Lung (tissue), 12 donors: ENCODE data around the gene CIB1. TPM values are rescaled to one million over a fixed set of nuclear protein-coding genes. Genes with fewer than 3 reads are reported as not detected.

Experiments used
- ATAC-seq: fragments of 200-7000 bp; cut with Tn5 transposase; one replicate; pipeline ENCODE4 v1.9.1; 2020; ENCODE audit warnings: moderate number of reproducible peaks; ENCODE audit not compliant: insufficient read depth, low FRiP score
- DNase-seq, 3 donors: peaks; one replicate each; pipeline ENCODE4 v3.0.0-alpha.2; 2013 to 2017
- H3K27ac ChIP-seq, 2 donors: one replicate each; pipeline ENCODE4 v1.5.1; 2013; ENCODE audit warnings: mild to moderate bottlenecking in 2 of 2, moderate library complexity in 2 of 2, control low read depth in 1 of 2, inconsistent platforms in 1 of 2, low read depth in 1 of 2, low read length in 1 of 2
- H3K27me3 ChIP-seq, 3 donors: one replicate each; pipeline ENCODE4 v1.5.1; 2013; ENCODE audit warnings: low read length in 2 of 3; ENCODE audit not compliant: control insufficient read depth in 3 of 3, insufficient read depth in 3 of 3
- H3K36me3 ChIP-seq, 4 donors: one replicate each; pipeline ENCODE4 v1.5.1; 2013; ENCODE audit warnings: low read length in 4 of 4, mild to moderate bottlenecking in 1 of 4, moderate library complexity in 1 of 4; ENCODE audit not compliant: control insufficient read depth in 4 of 4, insufficient read depth in 4 of 4
- H3K4me1 ChIP-seq, 5 donors: one replicate each; pipeline ENCODE4 v1.5.1; 2013; ENCODE audit warnings: low read length in 5 of 5, mild to moderate bottlenecking in 2 of 5, moderate library complexity in 1 of 5; ENCODE audit not compliant: control insufficient read depth in 5 of 5, insufficient read depth in 5 of 5
- H3K4me3 ChIP-seq: one replicate; pipeline ENCODE4 v1.5.1; 2013; ENCODE audit warnings: mild to moderate bottlenecking, control low read depth, moderate library complexity
- H3K9ac ChIP-seq, 2 donors: one replicate each; pipeline ENCODE4 v1.5.1; 2013; ENCODE audit warnings: low read length in 2 of 2, control low read depth in 1 of 2; ENCODE audit not compliant: insufficient read depth in 1 of 2
- H3K9me3 ChIP-seq, 4 donors: one replicate each; pipeline ENCODE4 v1.5.1; 2013; ENCODE audit warnings: low read length in 3 of 4, mild to moderate bottlenecking in 1 of 4, moderate library complexity in 1 of 4; ENCODE audit not compliant: control insufficient read depth in 4 of 4, insufficient read depth in 3 of 4
- whole genome bisulfite sequencing, 2 donors: extraction: QIAGEN DNeasy Blood & Tissue Kit; methylation state at CpG; one replicate each; pipeline ENCODE4 v1.1.7; 2013; 5-methylcytosine and 5-hydroxymethylcytosine counted together
- polyA plus RNA-seq, 2 donors: library from polyadenylated mRNA; stranded (reverse); fragments of 200-250 nt; gene quantifications; one replicate each; pipeline ENCODE4 v1.2.1, GENCODE V29; 2013
- total RNA-seq, 2 donors: library from RNA; depleted of rRNA in 1 of 2; stranded (reverse); fragments of >200 nt in 1 of 2; gene quantifications; one replicate each; pipeline ENCODE4 v1.2.1, GENCODE V29; 2014 to 2021
- TF ChIP-seq, protein P1 (sequence below): IDR thresholded peaks from 2 replicates; pipeline ENCODE4 v1.5.1; 2012; ENCODE audit warnings: mild to moderate bottlenecking; ENCODE audit errors: control extremely low read depth, extremely low read depth
- donor health status: control.
- donor health status: control.
- donor health status: Bipolar disorder and iron deficiency.
- donor health status: healthy.
- donor health status: DM: yes; HTN: yes; CAD: no.

Gene CIB1
- total and polyA plus RNA-seq, 4 donors = 38.2 to 189 (median 129) TPM

DNA sequence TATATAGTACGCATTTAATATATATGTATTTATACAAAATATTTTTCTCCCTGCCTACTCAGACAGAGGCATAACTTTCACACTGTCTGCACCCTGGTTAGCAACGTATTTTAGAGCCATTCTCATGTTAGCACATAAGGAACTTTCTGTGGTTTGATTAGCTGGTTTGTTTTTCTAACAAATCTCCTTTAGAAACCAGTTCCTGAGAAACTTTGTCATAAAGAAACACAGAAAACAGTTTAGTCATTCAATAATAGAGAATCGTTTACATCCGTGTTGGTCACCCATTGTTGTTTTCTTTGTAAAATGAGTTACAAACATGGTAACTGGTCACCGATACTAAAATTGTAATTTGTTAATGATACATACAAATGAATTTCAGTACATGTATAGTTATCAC is 25.8 kb upstream of the CIB1 start:
- 86 to 92% methylated on average over 5 of the region's 5 CpGs for WGBS, 2 donors
- TF ChIP-seq, protein P1, sequence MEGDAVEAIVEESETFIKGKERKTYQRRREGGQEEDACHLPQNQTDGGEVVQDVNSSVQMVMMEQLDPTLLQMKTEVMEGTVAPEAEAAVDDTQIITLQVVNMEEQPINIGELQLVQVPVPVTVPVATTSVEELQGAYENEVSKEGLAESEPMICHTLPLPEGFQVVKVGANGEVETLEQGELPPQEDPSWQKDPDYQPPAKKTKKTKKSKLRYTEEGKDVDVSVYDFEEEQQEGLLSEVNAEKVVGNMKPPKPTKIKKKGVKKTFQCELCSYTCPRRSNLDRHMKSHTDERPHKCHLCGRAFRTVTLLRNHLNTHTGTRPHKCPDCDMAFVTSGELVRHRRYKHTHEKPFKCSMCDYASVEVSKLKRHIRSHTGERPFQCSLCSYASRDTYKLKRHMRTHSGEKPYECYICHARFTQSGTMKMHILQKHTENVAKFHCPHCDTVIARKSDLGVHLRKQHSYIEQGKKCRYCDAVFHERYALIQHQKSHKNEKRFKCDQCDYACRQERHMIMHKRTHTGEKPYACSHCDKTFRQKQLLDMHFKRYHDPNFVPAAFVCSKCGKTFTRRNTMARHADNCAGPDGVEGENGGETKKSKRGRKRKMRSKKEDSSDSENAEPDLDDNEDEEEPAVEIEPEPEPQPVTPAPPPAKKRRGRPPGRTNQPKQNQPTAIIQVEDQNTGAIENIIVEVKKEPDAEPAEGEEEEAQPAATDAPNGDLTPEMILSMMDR = no peak
- H3K36me3 ChIP-seq = no peaks in the 10 kb centered on the region
- no peaks in the 10 kb centered on the region for H3K27me3 ChIP-seq
- no peak for DNase-seq
- no peak overlapping the region for H3K27ac ChIP-seq
- no peak overlapping the region for H3K4me3 ChIP-seq
- H3K9ac ChIP-seq = no peak overlapping the region
- peaks cover under 1 to 4% (median 2%) of the 10 kb centered on the region in 5 donors for H3K4me1 ChIP-seq
- no peaks in the 10 kb centered on the region for H3K9me3 ChIP-seq
- no peak for ATAC-seq

GRCh38 chr15:90257776-90258175 is 24.0 kb upstream of the CIB1 start:
- DNase-seq = no peak
- H3K27me3 ChIP-seq = no peaks in the 10 kb centered on the region
- TF ChIP-seq, protein P1 = no peak
- no peaks in the 10 kb centered on the region for H3K36me3 ChIP-seq
- no peaks in the 10 kb centered on the region for H3K4me1 ChIP-seq
- no peak for ATAC-seq
- H3K4me3 ChIP-seq = no peak overlapping the region
- H3K9me3 ChIP-seq = no peaks in the 10 kb centered on the region
- no peak overlapping the region for H3K27ac ChIP-seq
- 90 to 95% methylated on average over 7 of the region's 7 CpGs for WGBS, 2 donors
- no peak overlapping the region for H3K9ac ChIP-seq

GRCh38 chr15:90249203-90249863 is 15.6 kb upstream of the CIB1 start, which contains the start of gene TTLL13:
Gene TTLL13, plus strand, starts transcription at chr15:90249556. Its CDS starts 1,075 bp downstream, at chr15:90250631.
- Histone ChIP-seq H3K4me3 (peak within 1 kb of the TSS; percentile 46), H3K9ac (no peak within 1 kb of the TSS), H3K36me3 (no peaks in the 10 kb centered on the region), H3K4me1 (peaks cover 0 to 5% (median 0%) of the 10 kb centered on the region in 5 donors), H3K9me3 (no peaks in the 10 kb centered on the region), H3K27ac (peak within 1 kb of the TSS; percentile 26 to 67), H3K27me3 (no peaks in the 10 kb centered on the region)
- TF ChIP-seq, protein P1 = no peak
- WGBS, 2 donors = 1 to 2% methylated on average over 44 of the region's 44 CpGs
- DNase-seq = peak; percentile 90 to 94 (median 90)
- ATAC-seq = peak; percentile 89
